Muscle of arm (tissue), 12 donors: ENCODE results near the gene LGMN. TPM values are rescaled to one million over a fixed set of nuclear protein-coding genes. Genes with fewer than 3 reads are reported as not detected.
"Not testable (repeated sequence)": the region's sequence is repeated elsewhere in the genome, so short reads cannot be mapped to it uniquely, and the experiment has no call there.

Experiments used
- DNase-seq: peaks from one replicate; pipeline ENCODE4 v3.0.0-alpha.2; 2013
- polyA plus RNA-seq, 12 donors: library from polyadenylated mRNA; unstranded; fragments of 120-200 nt; gene quantifications; one replicate each; pipeline ENCODE4 v1.2.1, GENCODE V29; 2013; ENCODE audit not compliant: insufficient read length in 12 of 12

The LGMN gene
- polyA plus RNA-seq, 12 donors = 55.9 to 118 (median 88.5) TPM; not detected in 1

DNA sequence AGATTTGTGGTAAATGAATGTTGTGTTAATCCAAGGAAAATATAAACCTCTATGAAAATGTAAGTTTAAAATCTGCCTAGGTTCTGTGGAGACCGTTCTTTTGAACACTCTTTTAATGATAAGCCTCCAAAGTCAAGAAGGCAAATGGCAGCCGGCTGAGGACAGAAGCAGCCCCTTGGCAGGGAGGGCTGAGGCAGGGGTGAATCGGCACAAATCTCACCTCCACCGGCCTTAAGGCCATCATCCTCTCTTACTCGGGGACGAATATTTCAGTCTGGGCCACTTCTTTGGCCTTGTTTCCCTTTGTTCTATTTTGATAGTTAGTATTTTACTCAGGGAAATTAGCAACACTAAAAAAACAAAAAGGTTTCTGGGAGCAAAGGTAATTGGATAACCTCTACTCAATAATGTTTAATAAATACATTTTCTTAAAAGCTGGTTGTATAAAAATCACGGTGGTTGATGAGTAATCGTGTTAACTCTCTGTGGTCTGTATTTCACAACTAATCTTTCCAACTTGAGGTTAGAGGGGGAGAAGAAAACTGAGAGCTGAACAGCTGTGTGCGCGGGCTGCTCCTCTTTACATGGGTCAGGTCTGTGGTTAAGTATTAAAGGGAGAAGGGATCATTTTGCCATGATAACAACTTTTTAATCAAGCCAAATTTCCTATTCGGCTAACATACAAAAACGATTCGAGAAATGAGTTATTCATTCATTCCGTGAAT lies 18.6 kb downstream of the LGMN start:
- DNase-seq = no peak

DNA sequence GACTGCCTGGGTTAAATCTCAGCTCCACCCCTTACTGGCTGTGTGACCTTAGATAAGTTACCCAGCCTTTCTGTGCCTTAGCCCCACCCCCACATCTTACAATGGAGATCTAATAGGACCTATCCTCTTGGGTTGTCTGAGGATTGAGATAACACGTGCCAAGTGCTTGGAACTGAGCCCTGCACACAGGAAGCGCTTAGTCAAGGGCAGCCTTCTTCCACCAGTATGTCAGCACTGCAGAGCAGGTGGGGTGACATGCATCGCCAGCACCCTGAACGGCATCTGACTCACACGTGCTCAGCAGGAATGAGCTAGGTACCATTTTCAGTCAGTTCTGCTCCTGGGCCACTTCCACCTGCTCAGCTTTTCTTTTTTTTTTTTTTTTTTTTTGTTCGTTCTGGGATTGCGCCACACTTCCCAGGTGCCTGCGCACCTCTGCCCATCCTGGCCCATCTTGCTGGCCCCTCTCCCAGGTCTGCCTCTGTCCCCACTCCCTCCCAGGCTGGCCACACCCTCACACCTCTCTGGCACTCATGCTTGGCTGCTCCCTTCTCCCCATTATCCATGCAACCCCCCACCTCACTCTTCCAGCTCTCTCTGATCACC lies 19.6 kb downstream of the LGMN start:
- no peak for DNase-seq

DNA sequence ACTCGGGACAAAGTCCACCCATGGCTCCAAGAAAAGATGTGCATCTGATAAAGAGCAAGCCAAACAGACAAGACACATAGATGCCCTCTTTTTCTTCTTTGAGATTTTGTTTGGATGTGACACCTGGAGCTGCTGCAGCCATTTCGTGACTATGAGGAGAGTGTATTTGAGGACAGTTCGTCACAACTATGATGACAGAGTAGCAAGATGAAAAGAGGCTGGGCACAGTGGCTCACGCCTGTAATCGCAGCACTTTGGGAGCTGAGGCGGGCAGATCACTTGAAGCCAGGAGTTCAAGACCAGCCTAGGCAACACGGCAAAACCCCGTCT lies 21.5 kb downstream of the LGMN start:
- no peak for DNase-seq

DNA sequence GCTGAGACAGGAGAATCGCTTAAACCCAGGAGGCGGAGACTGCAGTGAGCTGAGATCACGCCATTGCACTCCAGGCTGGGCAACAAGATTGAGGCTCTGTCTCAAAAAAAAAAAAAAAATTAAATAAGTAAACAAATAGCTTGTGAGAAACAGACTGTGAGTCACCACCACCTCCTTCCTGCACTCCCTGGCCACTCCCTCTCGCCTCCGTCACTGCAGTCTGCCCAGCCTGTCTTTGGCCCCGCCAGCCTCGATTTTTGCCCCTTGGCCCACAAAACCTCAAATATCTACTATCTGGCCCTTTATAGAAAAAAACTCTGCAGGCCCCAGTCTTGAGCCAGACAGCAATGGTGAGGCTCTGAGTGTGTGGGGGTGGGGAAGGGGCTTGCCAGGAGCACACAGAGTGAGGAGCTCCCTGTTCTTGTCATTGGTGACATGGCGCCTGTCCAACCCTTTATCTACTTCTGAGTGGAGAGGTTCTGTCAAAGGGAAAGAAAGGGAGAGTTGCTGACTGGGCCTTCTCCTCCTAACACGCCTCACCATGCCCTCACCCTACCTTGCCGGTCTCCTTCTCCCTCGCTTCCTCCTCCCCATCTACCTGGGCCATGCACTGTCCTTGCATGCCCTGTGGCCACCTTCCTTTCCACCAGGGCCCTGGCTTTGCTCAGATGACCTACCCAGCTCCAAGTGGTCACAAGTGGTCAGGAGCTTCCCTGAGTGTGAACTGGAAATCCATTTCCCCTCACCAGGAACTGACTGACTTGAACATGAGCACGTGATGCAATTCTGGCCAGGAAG lies 22.1 kb downstream of the LGMN start:
- no peak for DNase-seq

DNA sequence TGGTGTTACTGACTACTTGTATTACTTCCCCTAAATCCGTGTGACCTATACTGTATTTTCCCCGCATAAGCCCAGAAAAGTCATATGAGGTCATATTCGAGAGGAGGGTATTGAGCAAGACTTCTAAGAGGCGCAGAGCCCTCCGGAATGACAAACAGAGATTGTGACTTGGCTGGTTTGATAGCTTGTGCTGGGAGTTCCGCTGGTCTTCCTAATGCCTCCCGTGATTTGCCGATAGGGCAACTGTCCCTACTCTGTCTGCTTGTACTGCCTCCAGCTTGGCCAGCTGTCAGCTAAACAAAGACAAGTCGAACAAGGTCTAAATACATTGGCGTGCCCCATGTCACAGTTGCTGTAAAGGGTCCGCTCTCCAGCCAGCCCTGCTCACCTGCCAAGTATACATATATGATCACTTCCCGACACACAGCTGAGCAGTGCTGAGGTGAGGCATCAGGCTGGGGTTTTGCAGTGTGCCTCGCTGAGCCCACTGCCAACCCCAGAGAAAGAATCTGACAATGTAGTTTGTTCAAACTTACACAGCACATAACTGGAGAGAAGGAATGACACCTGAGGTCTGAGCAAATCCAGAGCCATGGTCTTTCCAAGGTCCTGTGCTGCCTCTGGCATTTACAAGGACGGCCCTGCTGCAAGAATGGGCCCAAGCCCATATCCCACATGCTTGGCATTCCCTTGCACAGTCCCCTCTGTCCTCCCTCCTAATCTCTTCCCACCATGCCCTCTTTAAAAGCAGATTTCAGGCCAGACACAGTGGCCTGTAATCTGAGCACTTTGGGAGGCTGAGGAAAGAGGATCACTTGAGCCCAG lies 23.7 kb downstream of the LGMN start:
- DNase-seq = no peak

DNA sequence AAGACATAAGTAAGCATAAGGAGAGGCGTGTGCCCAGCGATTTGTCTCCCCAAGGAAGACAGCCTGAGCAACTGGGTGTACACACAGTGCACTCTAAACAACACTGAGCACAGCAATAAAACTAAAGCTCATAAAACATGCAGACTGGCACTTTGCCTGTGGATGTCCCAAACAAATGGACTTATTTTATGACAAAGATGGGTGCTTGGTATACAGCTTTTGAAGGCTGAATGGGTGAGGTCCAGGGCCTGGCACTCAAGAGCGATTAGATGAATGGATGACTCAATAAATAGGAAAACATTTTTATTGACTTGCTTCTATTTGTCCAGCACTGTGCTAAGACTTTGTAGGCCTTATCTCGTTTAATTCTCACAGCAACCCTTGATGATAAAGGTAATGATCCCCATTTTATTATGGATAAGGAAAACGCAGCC lies 28.5 kb downstream of the LGMN start:
- DNase-seq = peak; percentile 39

DNA sequence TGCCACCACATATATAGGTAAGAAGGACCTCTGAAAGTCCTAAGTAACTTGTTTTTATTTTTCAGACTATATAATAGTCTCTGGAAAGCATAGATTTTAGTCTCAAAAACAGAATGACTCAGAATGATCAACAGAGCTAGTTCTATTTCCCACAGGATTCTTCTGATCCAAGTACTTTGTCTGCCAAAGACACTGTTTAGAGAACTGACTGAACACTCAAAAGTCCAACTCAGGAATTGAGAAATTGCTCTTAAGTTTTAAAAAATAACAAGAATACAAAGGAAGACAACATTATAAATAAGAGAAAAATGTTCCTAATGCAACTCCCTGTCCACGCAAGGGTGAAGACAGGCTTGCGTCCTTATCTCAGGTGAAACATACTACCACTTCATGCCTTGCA lies 29.0 kb downstream of the LGMN start:
- peak; percentile 75 for DNase-seq

DNA sequence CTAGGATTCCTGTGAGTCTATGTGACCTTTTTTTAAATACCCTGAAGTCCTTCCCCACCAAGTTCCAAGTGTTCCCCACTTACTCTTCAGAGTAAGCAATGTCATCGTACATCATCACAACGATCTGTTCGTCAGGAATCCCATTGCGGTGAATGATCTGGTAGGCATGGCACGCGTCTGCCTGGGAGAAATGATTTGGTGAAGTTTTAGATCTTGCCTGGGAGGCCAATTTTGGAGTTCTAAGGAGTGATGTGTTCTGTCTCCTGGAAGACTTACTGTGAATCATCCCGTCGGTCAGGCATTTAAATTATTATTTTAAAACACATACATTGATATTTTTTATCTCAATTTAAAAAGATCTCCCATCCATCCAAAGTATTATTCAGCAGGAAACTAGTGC lies 29.8 kb downstream of the LGMN start:
- DNase-seq = no peak

DNA sequence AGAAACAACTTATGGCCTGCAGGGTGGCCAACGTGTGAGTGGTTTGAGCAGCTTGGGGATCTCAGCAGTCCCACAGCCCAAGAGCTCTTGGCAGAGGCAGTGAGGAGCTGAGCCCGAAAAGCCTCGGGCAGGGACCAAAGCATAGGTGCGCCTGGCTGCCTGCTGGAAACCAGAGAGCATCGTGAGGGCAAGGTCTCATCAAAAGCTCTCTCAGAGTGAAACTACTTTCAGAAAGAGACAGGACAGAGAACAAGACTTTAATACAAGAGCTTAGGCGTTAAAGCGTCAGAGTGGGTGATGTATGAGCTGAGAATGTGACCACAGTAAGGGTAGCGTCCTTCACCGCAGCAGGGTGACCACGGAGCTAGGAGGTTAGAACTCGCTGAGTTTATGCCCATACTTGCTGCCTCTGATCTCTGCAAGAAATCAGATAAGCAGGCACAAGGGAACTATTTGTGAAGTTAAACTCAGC lies 30.8 kb downstream of the LGMN start:
- no peak for DNase-seq

DNA sequence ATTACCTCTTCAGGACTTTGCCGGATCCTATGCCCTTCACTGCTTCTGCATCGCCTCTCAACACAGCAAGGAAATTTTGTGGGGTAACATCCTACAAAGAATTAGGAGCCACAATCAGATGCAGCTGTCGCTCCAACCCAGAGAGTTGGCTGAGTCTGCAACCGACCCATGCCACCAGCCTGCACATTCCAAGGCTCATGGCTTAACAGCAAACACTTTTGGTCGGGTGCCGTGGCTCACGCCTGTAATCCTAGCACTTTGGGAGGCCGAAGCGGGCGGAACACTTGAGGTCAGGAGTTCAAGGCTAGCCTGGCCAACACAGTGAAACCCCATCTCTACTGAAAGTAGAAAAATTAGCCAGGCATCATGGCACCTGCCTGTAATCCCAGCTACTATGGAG lies 32.3 kb downstream of the LGMN start:
- no peak for DNase-seq

DNA sequence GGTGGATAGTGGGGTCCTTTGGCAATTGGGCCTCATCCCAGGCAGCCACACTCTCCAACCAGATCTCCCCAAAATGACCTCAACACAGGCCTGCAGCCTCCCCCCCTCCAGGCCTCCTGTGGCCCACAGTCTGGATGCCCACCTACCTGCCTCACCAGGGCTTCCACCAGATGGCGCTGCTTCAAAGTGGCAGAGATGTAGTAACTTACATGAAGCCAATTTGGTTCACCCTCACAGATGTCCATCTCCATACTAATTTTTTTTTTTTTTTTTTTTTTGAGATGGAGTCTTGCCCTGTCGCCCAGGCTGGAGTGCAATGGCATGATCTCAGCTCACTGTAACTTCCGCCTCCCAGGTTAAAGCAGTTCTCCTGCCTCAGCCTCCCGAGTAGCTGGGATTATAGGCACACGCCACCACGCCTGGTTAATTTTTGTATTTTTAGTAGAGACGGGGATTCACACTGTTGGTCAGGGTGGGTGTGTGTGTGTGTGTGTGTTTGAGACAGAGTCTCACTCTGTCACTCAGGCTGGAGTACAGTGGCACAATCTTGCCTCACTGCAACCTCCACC lies 33.6 kb downstream of the LGMN start:
- not testable (repeated sequence) for DNase-seq

DNA sequence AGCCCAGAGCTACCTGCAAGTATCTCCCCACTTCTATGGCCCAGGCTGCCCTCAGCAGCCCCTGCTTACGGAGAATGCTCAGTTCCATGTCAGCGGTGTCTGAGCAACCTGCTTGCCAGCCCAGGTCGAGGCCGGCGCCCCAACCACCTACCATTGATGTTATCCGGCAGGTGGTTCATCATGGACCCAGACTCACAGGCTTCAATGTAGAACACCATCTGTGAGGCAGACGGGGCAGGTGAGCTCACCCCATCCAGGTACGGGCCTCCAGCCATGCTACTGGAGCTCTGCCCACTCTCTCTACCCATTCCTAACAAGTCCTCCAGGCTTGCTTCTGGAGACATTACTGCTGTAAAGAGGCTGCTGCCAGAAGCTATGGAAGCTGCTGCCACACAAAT lies 35.8 kb downstream of the LGMN start:
- DNase-seq = no peak

DNA sequence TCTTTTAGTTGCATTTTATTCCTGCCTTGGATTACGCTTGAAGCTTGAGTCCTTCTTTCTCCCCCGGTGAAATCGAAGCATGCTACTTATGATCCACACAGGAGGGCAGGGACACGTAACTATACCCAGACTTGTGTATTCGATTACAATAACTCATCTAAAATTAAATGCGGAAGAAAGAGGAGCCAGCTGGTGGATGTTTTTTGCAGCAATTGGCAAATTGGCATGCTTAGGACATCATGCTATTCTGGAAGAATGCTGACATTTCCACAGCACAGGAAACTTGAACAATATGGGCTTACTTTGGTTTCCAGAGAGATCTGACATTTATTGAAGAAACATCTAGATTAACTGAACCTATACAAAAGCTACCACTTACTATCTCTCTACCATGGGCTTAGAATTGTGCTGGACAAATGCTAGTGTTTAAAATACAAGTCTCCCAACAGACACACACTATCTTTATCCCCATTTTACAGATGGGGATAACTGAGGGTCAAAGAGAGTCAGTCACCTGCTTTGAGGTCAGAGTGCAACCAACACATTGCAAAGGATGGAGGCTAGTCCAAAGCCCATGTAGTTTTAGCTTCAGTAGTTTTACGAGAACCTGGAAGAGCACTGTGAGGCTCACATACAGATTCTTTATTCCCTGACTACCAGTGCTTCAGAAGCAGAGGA lies 36.3 kb downstream of the LGMN start:
- no peak for DNase-seq

DNA sequence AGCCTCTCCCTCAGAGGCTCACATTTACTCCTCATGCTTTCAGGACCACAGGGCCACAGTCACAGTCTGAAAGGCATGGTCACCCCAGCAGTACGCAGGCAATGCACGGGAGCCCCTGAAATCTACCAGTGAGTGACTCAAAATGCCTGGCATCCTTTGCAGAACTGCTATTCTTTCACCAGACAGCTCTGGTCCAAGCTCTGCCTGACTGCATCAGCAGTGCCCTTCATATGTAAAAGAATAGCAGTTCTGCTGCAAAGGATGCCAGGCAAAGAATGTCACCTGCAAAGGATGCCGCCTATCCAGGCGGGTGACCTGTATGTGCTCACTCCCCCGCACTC lies 38.5 kb downstream of the LGMN start:
- no peak for DNase-seq

DNA sequence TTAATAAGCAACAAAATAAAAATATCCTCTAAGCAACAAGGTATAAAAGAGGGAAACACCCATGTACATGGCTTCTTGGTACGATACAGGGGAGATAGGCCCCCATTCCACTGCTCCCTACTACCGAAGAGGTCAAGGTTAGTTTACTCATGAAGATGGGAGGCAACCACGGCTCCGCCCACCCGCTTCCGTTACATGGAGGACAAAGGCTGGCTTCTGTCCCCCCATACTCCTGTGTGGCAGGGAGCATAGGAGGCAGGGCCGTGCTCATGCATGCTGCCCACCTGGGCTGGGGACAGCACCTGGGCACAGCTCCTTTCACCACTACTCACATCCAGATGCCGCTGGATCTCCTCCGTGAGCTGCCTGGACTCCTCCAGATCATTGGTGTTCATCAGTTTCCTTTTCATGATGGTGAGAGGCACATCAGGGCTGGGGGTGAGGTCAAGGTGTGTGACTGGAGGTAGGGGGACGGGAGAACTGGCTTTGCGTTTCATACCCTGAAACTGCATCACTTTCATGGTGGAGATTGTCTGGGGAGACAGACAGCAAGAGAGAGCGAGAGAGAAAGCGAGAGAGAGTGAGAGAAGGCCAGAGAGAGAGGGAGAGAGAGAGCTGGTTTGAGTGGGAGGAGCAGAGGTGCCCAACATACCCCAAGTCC lies 39.0 kb downstream of the LGMN start:
- DNase-seq = no peak

DNA sequence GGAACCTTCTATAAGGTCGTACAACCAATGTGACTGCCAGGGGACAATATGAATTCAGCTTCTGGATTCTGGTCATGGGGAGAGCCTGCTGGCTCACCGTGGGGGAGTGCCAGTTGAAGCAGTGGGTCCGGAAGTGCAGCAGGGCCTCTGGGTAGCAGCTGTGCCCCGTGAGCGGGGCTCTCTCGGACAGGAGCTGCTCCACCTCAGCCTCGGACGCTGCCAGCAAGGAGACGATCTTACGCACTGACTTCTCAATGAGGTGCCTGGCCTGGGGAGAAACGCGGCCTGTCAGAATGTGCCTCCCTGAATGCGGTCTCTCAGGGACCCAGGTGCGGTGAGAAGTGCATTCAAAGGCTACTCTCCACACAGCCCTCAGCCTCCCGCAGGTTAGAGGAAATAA lies 42.0 kb downstream of the LGMN start:
- DNase-seq = no peak

DNA sequence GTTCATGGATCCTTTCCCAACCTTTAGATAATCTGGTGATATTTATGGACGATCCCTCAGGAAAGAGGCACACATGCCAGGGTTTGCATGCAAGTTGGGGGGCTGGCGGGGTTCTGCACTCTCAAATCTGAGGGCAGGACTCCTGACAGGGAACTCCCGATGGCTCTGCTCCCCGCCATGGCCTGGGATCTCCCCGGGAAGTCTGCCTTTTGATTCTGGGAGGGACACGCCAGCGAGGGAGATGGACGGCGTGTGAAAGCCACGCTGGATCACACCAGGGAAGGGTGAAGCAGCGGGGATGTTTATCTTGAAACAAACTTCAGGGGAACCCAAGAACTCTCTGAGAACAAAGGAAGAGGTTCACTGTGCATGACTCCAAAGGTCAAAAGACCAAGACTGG lies 43.6 kb downstream of the LGMN start:
- no peak for DNase-seq

DNA sequence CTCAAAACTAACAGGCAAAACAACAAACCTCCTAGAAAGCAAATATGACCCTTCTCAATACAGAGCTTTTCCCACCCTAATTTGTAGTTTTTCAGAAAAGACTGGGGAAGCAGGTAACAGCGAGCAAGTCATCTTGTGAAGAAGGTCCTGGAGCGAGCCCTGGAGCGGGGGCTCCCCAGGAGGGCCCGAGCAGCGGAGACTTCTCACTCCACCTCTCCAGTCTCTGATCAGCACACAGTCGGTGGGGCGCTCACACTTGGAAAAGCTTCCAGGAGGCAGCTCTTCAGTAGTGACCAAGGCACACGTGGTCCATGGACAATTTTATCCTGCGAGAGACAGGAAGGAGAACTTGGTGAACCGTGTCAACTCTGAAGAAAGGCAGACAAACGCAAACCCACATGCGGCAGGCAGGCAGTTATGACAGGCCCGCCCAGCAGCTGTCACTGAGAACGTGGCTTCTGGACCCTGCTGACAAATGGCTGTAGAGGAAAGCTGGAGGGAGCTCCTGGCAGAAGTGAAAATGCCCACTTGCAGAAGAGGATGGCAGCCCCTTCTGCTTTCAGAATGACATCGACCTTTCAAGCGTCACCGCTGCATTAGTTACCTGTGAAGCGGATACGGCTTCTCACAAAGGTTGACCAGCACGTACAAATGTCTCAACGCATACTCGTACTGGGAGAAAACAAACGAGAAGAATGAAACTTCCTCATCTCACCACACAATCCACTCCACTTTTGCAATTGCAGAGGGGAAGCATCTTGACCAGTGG lies 44.2 kb downstream of the LGMN start:
- DNase-seq = no peak

DNA sequence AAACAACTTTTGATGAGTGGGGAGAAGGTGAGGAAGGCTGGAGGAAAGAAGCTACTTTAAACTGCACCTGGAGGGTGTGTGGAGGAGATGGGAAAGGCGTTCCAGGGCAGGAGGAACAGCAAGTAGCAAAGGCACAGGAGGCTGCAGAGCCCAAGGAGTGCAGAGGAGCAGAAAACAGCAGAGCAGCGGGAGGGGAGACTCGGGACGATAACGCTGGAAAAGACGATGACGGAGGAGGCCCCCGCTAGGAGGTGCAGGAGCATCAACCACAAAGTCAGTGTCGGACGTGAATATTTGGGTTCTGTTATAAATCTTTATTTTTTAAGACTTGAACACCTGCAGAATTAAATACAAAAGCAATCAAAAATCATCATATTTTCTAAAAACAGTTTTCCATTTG lies 44.9 kb downstream of the LGMN start:
- DNase-seq = no peak

DNA sequence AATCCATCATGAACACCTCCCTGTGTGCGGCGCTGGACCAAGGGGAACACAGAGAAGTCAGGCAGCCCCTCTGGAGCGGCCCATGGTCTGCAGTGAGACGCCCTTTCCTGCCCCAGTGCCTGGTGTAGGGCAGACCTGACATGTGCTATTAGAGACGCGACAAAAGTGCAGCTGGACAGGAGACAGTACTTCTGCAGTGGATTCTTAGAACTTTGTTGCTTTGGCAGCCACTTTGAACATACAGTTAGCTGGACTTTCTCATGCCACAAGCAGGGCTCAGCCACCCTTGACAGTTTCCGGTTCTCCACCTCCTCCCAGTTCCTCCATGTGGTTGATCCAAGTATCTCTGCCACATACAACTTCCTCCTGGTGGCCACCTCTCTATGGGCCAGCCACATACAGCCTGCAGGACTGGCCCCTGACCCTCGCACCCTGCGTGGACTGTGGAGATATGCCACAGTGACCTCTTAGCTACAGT lies 45.9 kb downstream of the LGMN start:
- no peak for DNase-seq
